Measurements from ENCODE around the gene RHEB.
A peak's percentile ranks its signal among the peaks of the same experiment; 100 is the strongest.
"Not testable (repeated sequence)": the region's sequence is repeated elsewhere in the genome, so short reads cannot be mapped to it uniquely, and the experiment has no call there.

The RHEB gene

GRCh38 chr7:151519765-151520418 is at the start of gene RHEB:
TSS of gene RHEB (minus strand) at chr7:151519895. CDS start at chr7:151519511, 384 bp downstream.
- DNase-seq = peak; percentile 91

GRCh38 chr7:151566897-151567320 is 47.2 kb upstream of the RHEB start:
- no peak for DNase-seq

- DNase-seq = no peak
Observed at GRCh38 chr7:151565541-151565940, 45.8 kb upstream of the RHEB start.

- DNase-seq = no peak
Observed at GRCh38 chr7:151560243-151560642, 40.5 kb upstream of the RHEB start.

GRCh38 chr7:151559557-151560183 is 40.0 kb upstream of the RHEB start:
- DNase-seq = no peak

- DNase-seq = no peak
Observed at GRCh38 chr7:151558575-151558974, 38.9 kb upstream of the RHEB start.

- no peak for DNase-seq
Observed at GRCh38 chr7:151556592-151556991, 36.9 kb upstream of the RHEB start.

GRCh38 chr7:151553356-151553755 is 33.7 kb upstream of the RHEB start:
- no peak for DNase-seq

- peak; percentile 94 for DNase-seq
Observed at GRCh38 chr7:151552352-151553028, 32.8 kb upstream of the RHEB start.

- DNase-seq = no peak
Observed at GRCh38 chr7:151551820-151552219, 32.1 kb upstream of the RHEB start.

- DNase-seq = peak; percentile 64
Observed at GRCh38 chr7:151550656-151551286, 31.1 kb upstream of the RHEB start.

GRCh38 chr7:151549644-151550043 is 29.9 kb upstream of the RHEB start:
- DNase-seq = no peak

- no peak for DNase-seq
Observed at GRCh38 chr7:151549083-151549482, 29.4 kb upstream of the RHEB start.

GRCh38 chr7:151544183-151544582 is 24.5 kb upstream of the RHEB start:
- DNase-seq = no peak

- no peak for DNase-seq
Observed at GRCh38 chr7:151542606-151543130, 23.0 kb upstream of the RHEB start.

GRCh38 chr7:151541709-151542499 is 22.2 kb upstream of the RHEB start:
- DNase-seq = no peak

- no peak for DNase-seq
Observed at GRCh38 chr7:151540146-151540545, 20.5 kb upstream of the RHEB start.

GRCh38 chr7:151539088-151539671 is 19.5 kb upstream of the RHEB start:
- peak; percentile 34 for DNase-seq

- no peak for DNase-seq
Observed at GRCh38 chr7:151537818-151538561, 18.3 kb upstream of the RHEB start.

GRCh38 chr7:151536178-151536577 is 16.5 kb upstream of the RHEB start:
- DNase-seq = not testable (repeated sequence)

GRCh38 chr7:151529842-151530241 is 10.1 kb upstream of the RHEB start:
- no peak for DNase-seq

Data from NCI-H510A treated with DMSO at 0.1 percent for 48 hours (cell line).